K562 (cell line): ENCODE data around the gene PUS3.

Source experiments
- NFIC ChIP-seq: fragments of 450-650 bp; IDR thresholded peaks from 2 replicates; pipeline ENCODE4 v1.6.1; 2017; ENCODE audit warnings: mild to moderate bottlenecking, inconsistent platforms
- PCBP2 ChIP-seq: fragments of 200-400 bp; formaldehyde crosslinking; IDR thresholded peaks from 2 replicates; pipeline ENCODE4 v1.6.1; 2018; ENCODE audit warnings: low read length, low read depth, mild to moderate bottlenecking, moderate library complexity; ENCODE audit not compliant: poor library complexity, severe bottlenecking
- PHF20 ChIP-seq: fragments of 450-650 bp; IDR thresholded peaks from 2 replicates; pipeline ENCODE4 v1.6.1; 2018; ENCODE audit not compliant: partially characterized antibody
- SP1 ChIP-seq: sonication (generic); formaldehyde crosslinking; IDR thresholded peaks from 2 replicates; pipeline ENCODE4 v1.8.1; 2022; ENCODE audit warnings: mild to moderate bottlenecking, missing genetic modification reagents
- SRF ChIP-seq, 2 experiments: fragments of 250-450, 450-650 bp in 1 of 2; sonication (Bioruptor Pico) in 1 of 2; sonication (generic) in 1 of 2; formaldehyde crosslinking; IDR thresholded peaks; 2 replicates each; pipeline versions ENCODE4 v1.5.0 to v1.5.1; 2020 to 2022; ENCODE audit warnings: mild to moderate bottlenecking in 1 of 2, missing genetic modification reagents in 1 of 2
- TCF7 ChIP-seq: sonication (generic); IDR thresholded peaks from 2 replicates; pipeline ENCODE4 v1.6.1; 2016; ENCODE audit warnings: antibody characterized with exemption, borderline replicate concordance
- U2AF2 ChIP-seq: fragments of 200-400 bp; formaldehyde crosslinking; optimal IDR thresholded peaks from 2 replicates; pipeline ENCODE3; 2017; ENCODE audit warnings: low read depth, mild to moderate bottlenecking, low read length
- TF ChIP-seq, protein P1 (sequence below), 3 experiments: IDR thresholded peaks in 2 of 3; conservative IDR thresholded peaks in 1 of 3; 2 replicates each; pipeline ENCODE4 v1.5.1; 2011 to 2012; ENCODE audit warnings: low read length in 3 of 3, mild to moderate bottlenecking in 3 of 3, control low read depth in 2 of 3, improper control_type of control experiment in 1 of 3, inconsistent platforms in 1 of 3, low read depth in 1 of 3, mixed read lengths in 1 of 3, moderate library complexity in 1 of 3; ENCODE audit not compliant: insufficient read depth in 2 of 3
- TF ChIP-seq, protein P2 (sequence below): sonication (generic); formaldehyde crosslinking; IDR thresholded peaks from 2 replicates; pipeline ENCODE4 v1.8.1; 2023; ENCODE audit warnings: missing genetic modification reagents, mild to moderate bottlenecking, borderline replicate concordance
- TF ChIP-seq, protein P3 (sequence below), 2 experiments: fragments of 450-650 bp in 1 of 2; IDR thresholded peaks; 2 replicates each; pipeline ENCODE4 v1.6.1; 2011 to 2017; ENCODE audit warnings: low read depth in 2 of 2, antibody characterized with exemption in 1 of 2, borderline replicate concordance in 1 of 2, low read length in 1 of 2, mild to moderate bottlenecking in 1 of 2, mixed read lengths in 1 of 2; ENCODE audit not compliant: control insufficient read depth in 1 of 2

DNA sequence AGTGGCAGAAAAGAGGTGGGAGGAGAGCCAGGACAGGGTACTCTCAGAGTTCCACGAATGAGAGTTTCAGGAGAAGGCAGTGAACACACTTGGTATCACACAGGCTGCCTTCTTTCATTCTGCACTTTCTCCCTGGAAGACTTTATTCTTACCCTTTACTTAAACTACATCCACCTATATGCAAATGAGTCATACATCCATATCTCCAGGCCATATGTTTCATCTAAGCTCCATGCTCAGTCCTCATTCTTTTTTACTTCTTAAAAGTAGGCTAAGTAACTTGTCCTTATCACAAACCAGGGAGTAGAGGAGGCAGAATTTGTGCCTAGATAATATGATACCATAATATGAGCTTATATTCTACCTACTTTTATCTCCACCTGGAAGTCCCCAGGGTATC lies 21.7 kb downstream of the PUS3 start:
- TF ChIP-seq, protein P1, sequence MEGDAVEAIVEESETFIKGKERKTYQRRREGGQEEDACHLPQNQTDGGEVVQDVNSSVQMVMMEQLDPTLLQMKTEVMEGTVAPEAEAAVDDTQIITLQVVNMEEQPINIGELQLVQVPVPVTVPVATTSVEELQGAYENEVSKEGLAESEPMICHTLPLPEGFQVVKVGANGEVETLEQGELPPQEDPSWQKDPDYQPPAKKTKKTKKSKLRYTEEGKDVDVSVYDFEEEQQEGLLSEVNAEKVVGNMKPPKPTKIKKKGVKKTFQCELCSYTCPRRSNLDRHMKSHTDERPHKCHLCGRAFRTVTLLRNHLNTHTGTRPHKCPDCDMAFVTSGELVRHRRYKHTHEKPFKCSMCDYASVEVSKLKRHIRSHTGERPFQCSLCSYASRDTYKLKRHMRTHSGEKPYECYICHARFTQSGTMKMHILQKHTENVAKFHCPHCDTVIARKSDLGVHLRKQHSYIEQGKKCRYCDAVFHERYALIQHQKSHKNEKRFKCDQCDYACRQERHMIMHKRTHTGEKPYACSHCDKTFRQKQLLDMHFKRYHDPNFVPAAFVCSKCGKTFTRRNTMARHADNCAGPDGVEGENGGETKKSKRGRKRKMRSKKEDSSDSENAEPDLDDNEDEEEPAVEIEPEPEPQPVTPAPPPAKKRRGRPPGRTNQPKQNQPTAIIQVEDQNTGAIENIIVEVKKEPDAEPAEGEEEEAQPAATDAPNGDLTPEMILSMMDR (IDR thresholded peaks at IDR 0.05 in 2 of 3, conservative IDR thresholded peaks at IDR 0.05 in 1 of 3; ENCODE audit: insufficient read depth in 2 of 3, low read depth in 1 of 3, low read length in 3 of 3): no peak
- TF ChIP-seq PCBP2: no peak
- TF ChIP-seq SRF (CRISPR knock-in tag; IDR thresholded peaks at IDR 0.05): no peak
- TF ChIP-seq TCF7: no peak
- TF ChIP-seq, protein P2, sequence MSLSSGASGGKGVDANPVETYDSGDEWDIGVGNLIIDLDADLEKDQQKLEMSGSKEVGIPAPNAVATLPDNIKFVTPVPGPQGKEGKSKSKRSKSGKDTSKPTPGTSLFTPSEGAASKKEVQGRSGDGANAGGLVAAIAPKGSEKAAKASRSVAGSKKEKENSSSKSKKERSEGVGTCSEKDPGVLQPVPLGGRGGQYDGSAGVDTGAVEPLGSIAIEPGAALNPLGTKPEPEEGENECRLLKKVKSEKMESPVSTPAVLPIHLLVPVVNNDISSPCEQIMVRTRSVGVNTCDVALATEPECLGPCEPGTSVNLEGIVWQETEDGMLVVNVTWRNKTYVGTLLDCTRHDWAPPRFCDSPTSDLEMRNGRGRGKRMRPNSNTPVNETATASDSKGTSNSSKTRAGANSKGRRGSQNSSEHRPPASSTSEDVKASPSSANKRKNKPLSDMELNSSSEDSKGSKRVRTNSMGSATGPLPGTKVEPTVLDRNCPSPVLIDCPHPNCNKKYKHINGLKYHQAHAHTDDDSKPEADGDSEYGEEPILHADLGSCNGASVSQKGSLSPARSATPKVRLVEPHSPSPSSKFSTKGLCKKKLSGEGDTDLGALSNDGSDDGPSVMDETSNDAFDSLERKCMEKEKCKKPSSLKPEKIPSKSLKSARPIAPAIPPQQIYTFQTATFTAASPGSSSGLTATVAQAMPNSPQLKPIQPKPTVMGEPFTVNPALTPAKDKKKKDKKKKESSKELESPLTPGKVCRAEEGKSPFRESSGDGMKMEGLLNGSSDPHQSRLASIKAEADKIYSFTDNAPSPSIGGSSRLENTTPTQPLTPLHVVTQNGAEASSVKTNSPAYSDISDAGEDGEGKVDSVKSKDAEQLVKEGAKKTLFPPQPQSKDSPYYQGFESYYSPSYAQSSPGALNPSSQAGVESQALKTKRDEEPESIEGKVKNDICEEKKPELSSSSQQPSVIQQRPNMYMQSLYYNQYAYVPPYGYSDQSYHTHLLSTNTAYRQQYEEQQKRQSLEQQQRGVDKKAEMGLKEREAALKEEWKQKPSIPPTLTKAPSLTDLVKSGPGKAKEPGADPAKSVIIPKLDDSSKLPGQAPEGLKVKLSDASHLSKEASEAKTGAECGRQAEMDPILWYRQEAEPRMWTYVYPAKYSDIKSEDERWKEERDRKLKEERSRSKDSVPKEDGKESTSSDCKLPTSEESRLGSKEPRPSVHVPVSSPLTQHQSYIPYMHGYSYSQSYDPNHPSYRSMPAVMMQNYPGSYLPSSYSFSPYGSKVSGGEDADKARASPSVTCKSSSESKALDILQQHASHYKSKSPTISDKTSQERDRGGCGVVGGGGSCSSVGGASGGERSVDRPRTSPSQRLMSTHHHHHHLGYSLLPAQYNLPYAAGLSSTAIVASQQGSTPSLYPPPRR (CRISPR knock-in tag): no peak
- TF ChIP-seq NFIC: no peak
- no peak for TF ChIP-seq PHF20
- TF ChIP-seq U2AF2: no peak
- no peak for TF ChIP-seq SP1 (CRISPR knock-in tag)
- TF ChIP-seq, protein P3, sequence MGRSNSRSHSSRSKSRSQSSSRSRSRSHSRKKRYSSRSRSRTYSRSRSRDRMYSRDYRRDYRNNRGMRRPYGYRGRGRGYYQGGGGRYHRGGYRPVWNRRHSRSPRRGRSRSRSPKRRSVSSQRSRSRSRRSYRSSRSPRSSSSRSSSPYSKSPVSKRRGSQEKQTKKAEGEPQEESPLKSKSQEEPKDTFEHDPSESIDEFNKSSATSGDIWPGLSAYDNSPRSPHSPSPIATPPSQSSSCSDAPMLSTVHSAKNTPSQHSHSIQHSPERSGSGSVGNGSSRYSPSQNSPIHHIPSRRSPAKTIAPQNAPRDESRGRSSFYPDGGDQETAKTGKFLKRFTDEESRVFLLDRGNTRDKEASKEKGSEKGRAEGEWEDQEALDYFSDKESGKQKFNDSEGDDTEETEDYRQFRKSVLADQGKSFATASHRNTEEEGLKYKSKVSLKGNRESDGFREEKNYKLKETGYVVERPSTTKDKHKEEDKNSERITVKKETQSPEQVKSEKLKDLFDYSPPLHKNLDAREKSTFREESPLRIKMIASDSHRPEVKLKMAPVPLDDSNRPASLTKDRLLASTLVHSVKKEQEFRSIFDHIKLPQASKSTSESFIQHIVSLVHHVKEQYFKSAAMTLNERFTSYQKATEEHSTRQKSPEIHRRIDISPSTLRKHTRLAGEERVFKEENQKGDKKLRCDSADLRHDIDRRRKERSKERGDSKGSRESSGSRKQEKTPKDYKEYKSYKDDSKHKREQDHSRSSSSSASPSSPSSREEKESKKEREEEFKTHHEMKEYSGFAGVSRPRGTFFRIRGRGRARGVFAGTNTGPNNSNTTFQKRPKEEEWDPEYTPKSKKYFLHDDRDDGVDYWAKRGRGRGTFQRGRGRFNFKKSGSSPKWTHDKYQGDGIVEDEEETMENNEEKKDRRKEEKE (IDR thresholded peaks at IDR 0.05; ENCODE audit: borderline replicate concordance in 1 of 2, control insufficient read depth in 1 of 2, low read depth in 2 of 2, low read length in 1 of 2): no peak
